Hepatocyte (in vitro differentiated cells): ENCODE data around the gene LCT. TPM values are rescaled to one million over a fixed set of nuclear protein-coding genes. Genes with fewer than 3 reads are reported as not detected.
"Not testable (repeated sequence)": the region's sequence is repeated elsewhere in the genome, so short reads cannot be mapped to it uniquely, and the experiment has no call there.

Experiments used
- DNase-seq: peaks from one replicate; pipeline ENCODE4 v3.0.0-alpha.2; 2016; ENCODE audit warnings: low spot score
- H2AFZ ChIP-seq: fragments of 200-600 bp; sonication (generic); 2 replicates; pipeline ENCODE4 v1.6.0; 2016; ENCODE audit warnings: antibody characterized with exemption, mild to moderate bottlenecking
- H3K27ac ChIP-seq: fragments of 200-600 bp; sonication (generic); 2 replicates; pipeline ENCODE4 v1.5.1; 2016; ENCODE audit warnings: mild to moderate bottlenecking
- H3K27me3 ChIP-seq: fragments of 200-600 bp; sonication (generic); 2 replicates; pipeline ENCODE4 v1.6.1; 2016
- H3K36me3 ChIP-seq: fragments of 200-600 bp; sonication (generic); replicated peaks from 2 replicates; pipeline ENCODE4 v1.5.1; 2016; ENCODE audit warnings: low read depth; ENCODE audit not compliant: insufficient read depth
- H3K4me1 ChIP-seq: fragments of 200-600 bp; sonication (generic); 2 replicates; pipeline ENCODE4 v1.5.1; 2016; ENCODE audit warnings: mild to moderate bottlenecking, moderate library complexity; ENCODE audit not compliant: insufficient read depth
- H3K4me2 ChIP-seq: fragments of 200-600 bp; sonication (generic); 2 replicates; pipeline ENCODE4 v1.6.0; 2016
- H3K4me3 ChIP-seq: fragments of 200-600 bp; sonication (generic); 2 replicates; pipeline ENCODE4 v1.5.1; 2016; ENCODE audit warnings: mild to moderate bottlenecking
- H3K79me2 ChIP-seq: fragments of 200-600 bp; sonication (generic); 2 replicates; pipeline ENCODE4 v1.6.0; 2017; ENCODE audit warnings: mild to moderate bottlenecking
- H3K9me2 ChIP-seq: fragments of 200-600 bp; sonication (generic); replicated peaks from 2 replicates; pipeline ENCODE4 v1.6.0; 2017; ENCODE audit warnings: mild to moderate bottlenecking; ENCODE audit not compliant: insufficient read depth
- H3K9me3 ChIP-seq: fragments of 200-600 bp; sonication (generic); 2 replicates; pipeline ENCODE4 v1.5.1; 2016; ENCODE audit warnings: low read depth, mild to moderate bottlenecking
- H4K20me1 ChIP-seq: fragments of 200-600 bp; sonication (generic); 2 replicates; pipeline ENCODE4 v1.6.0; 2016; ENCODE audit warnings: mild to moderate bottlenecking; ENCODE audit not compliant: insufficient read depth, poor library complexity, severe bottlenecking
- EZH2 ChIP-seq: fragments of 200-600 bp; sonication (generic); IDR thresholded peaks from 2 replicates; pipeline ENCODE4 v1.6.1; 2016; ENCODE audit warnings: antibody characterized with exemption, mild to moderate bottlenecking, borderline replicate concordance
- EZH2phosphoT487 ChIP-seq: fragments of 200-600 bp; sonication (generic); IDR thresholded peaks from one replicate; pipeline ENCODE4 v1.6.1; 2018; ENCODE audit warnings: antibody characterized with exemption, mild to moderate bottlenecking, low read depth, moderate library complexity; ENCODE audit not compliant: unreplicated experiment, severe bottlenecking
- WGBS: methylation state at CpG from one replicate; pipeline ENCODE4 v1.1.6; 2016; ENCODE audit warnings: low lambda C conversion rate; ENCODE audit errors: missing lambda C conversion rate; 5-methylcytosine and 5-hydroxymethylcytosine counted together
- polyA plus RNA-seq: library from polyadenylated mRNA; unstranded; fragments of >200 nt; fragmentation: Nextera tagmentation; extraction: Ambion mirVana; gene quantifications from 2 replicates; pipeline ENCODE4 v1.2.1, GENCODE V29; 2016
- total RNA-seq: library from RNA; depleted of rRNA; stranded (reverse); fragments of >200 nt; gene quantifications from 2 replicates; pipeline ENCODE4 v1.2.3, GENCODE V29; 2014
- TF ChIP-seq, protein P1 (sequence below): fragments of 200-600 bp; sonication (generic); IDR thresholded peaks from 2 replicates; pipeline ENCODE4 v1.5.1; 2016; ENCODE audit warnings: antibody characterized with exemption, mild to moderate bottlenecking; ENCODE audit not compliant: poor library complexity

The LCT gene
- total RNA-seq (3.2 and 4.1 TPM in 2 replicates), polyA plus RNA-seq (0.51 and 1.0 TPM in 2 replicates)

DNA sequence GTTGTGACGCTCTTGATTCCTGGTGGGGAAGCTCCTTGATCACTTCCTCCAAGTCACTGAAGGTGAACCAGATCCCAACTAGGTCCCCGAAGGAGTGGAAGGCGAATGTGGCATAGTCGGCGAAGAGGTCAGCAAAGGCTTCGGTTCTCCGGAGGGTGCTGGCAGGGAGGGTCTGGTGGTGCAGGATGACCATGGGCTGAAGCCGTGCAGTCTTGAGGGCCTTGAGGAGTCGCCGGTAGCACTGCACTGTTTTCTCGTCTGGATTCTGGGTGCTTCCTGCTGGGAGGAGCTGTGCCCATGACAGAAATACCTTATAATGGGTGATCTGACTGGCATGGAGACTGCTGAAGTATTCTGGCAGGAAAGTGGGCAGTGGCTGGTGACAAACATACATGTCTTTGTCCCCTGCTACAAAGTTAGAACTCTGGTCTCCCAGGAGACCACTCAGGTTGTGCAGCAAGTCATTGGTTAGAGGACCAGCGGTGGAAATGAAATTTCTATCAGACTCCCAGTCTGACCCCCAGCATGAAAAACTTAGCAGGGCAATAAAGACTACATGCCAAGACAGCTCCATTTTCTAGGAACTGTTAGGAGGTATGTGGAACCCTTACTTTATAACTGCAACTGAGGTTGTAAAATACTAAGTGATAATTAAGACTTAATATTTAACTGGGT, at the start of gene LCT:
LCT (minus strand) TSS at position 589 of the 675 bp plus-strand sequence; CDS start at position 574, 15 bp downstream.
- H3K4me2 ChIP-seq = no peak within 1 kb of the TSS
- no peaks in the 10 kb centered on the region for H3K79me2 ChIP-seq
- TF ChIP-seq, protein P1, sequence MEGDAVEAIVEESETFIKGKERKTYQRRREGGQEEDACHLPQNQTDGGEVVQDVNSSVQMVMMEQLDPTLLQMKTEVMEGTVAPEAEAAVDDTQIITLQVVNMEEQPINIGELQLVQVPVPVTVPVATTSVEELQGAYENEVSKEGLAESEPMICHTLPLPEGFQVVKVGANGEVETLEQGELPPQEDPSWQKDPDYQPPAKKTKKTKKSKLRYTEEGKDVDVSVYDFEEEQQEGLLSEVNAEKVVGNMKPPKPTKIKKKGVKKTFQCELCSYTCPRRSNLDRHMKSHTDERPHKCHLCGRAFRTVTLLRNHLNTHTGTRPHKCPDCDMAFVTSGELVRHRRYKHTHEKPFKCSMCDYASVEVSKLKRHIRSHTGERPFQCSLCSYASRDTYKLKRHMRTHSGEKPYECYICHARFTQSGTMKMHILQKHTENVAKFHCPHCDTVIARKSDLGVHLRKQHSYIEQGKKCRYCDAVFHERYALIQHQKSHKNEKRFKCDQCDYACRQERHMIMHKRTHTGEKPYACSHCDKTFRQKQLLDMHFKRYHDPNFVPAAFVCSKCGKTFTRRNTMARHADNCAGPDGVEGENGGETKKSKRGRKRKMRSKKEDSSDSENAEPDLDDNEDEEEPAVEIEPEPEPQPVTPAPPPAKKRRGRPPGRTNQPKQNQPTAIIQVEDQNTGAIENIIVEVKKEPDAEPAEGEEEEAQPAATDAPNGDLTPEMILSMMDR = no peak
- no peak for TF ChIP-seq EZH2phosphoT487
- TF ChIP-seq EZH2 = no peak
- no peak for DNase-seq
- 95% methylated on average over 12 of the region's 12 CpGs for WGBS
- no peaks in the 10 kb centered on the region for H3K27me3 ChIP-seq
- H3K36me3 ChIP-seq = no peaks in the 10 kb centered on the region
- no peak within 1 kb of the TSS for H2AFZ ChIP-seq
- H4K20me1 ChIP-seq = no peaks in the 10 kb centered on the region
- no peaks in the 10 kb centered on the region for H3K9me2 ChIP-seq
- peaks cover 17% of the 10 kb centered on the region for H3K4me1 ChIP-seq
- no peaks in the 10 kb centered on the region for H3K9me3 ChIP-seq
- no peak within 1 kb of the TSS for H3K4me3 ChIP-seq
- no peak within 1 kb of the TSS for H3K27ac ChIP-seq

DNA sequence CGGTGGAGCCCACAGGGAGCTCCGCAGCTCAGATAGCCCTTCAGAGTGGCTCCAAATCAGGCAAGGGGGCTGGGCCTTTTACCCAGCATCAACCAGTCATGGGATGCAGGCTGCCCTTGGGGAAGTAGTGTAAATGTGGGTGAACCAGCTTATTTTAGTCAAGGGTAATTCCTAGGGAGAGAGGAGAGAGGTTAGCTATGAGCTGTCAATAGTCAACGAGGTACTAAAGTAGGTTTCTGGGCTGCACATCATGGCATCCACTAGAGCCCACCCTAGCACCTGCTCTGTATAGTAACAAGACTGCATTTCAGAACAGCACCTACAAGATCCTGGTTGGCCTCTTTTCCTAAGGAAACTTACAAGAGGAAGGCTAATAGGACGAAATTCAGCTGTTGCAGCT, 48.7 kb upstream of the LCT start:
- no peak overlapping the region for H3K4me2 ChIP-seq

DNA sequence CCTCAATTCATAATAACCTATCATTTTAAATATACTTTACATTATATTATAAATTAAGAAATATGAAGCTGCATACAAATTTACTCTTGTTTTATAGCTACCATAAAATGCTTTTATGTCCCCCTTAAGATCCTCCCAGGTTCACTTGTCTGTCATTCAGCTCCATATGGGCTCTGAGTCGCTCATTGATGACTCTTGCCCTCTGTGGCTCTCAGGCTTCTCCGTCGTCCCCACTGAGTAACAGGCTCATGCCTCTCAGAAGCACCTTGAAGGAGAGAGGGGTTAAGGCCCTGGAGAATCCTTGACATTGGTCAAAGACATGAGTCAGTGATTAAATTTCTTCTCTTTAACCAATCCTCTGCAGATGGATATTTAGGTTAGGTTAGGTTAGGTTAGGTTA, 45.4 kb upstream of the LCT start:
- no peaks in the 10 kb centered on the region for H3K9me3 ChIP-seq
- 54% methylated on average over 3 of the region's 3 CpGs for WGBS
- TF ChIP-seq EZH2phosphoT487 = no peak
- TF ChIP-seq EZH2 = no peak
- TF ChIP-seq, protein P1 = no peak

More for the DNA sequence above, 48.7 kb upstream of the LCT start:
- no peaks in the 10 kb centered on the region for H4K20me1 ChIP-seq
- H3K4me1 ChIP-seq = no peaks in the 10 kb centered on the region
- TF ChIP-seq, protein P1 = no peak
- TF ChIP-seq EZH2 (no peak), EZH2phosphoT487 (no peak)
- H3K9me2 ChIP-seq = no peaks in the 10 kb centered on the region
- no peak for DNase-seq
- no peak overlapping the region for H2AFZ ChIP-seq
- no peaks in the 10 kb centered on the region for H3K9me3 ChIP-seq
- no peak overlapping the region for H3K4me3 ChIP-seq
- H3K27me3 ChIP-seq = no peaks in the 10 kb centered on the region
- H3K27ac ChIP-seq = no peak overlapping the region
- WGBS = 88% methylated on average over 4 of the region's 4 CpGs
- H3K79me2 ChIP-seq = no peaks in the 10 kb centered on the region
- H3K36me3 ChIP-seq = no peaks in the 10 kb centered on the region

DNA sequence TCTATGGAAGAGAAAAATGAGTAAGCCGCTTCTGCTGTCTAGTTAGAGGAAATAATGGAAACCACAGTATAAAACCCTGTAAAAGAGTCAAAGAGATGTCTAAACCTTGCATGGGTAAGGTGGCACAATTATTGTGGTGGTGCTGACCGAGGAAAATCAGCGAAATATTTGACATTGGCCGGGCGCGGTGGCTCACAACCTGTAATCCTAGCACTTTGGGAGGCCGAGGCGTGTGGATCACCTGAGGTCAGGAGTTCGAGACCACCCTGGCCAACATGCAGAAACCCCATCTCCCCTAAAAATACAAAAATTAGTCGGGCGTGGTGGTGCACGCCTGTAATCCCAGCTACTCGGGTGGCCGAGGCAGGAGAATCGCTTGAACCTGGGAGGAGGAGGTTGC, 39.8 kb upstream of the LCT start:
- H3K9me3 ChIP-seq = not testable (repeated sequence)

More for the DNA sequence above, 45.4 kb upstream of the LCT start:
- Histone ChIP-seq H3K4me1 (no peaks in the 10 kb centered on the region), H2AFZ (no peak overlapping the region), H3K27ac (no peak overlapping the region), H3K27me3 (no peaks in the 10 kb centered on the region), H3K79me2 (no peaks in the 10 kb centered on the region), H3K9me2 (no peaks in the 10 kb centered on the region), H4K20me1 (no peaks in the 10 kb centered on the region), H3K36me3 (no peaks in the 10 kb centered on the region), H3K4me3 (no peak overlapping the region), H3K4me2 (no peak overlapping the region)
- DNase-seq = no peak

More for the DNA sequence above, 39.8 kb upstream of the LCT start:
- H3K4me2 ChIP-seq = peak overlapping the region; percentile 72
- not testable (repeated sequence) for H3K4me3 ChIP-seq, H4K20me1 ChIP-seq, H3K36me3 ChIP-seq, DNase-seq, H3K9me2 ChIP-seq, H3K4me1 ChIP-seq, H3K27me3 ChIP-seq, H3K27ac ChIP-seq
- H2AFZ ChIP-seq = peak overlapping the region; percentile 59
- peaks cover 22% of the 10 kb centered on the region for H3K79me2 ChIP-seq
- 89% methylated on average over 15 of the region's 15 CpGs for WGBS
